ENCODE measurements around the gene EIF2A. TPM values are rescaled to one million over a fixed set of nuclear protein-coding genes. Genes with fewer than 3 reads are reported as not detected.

The EIF2A gene
- total RNA-seq, 2 experiments from 2014 or later, result 68.3 to 91.2 TPM

- H3K36me3 Mint-ChIP-seq (ENCODE audit: low read depth), result peaks cover 49% of the 10 kb centered on the region
- H3K4me1 Mint-ChIP-seq, result peaks cover 59% of the 10 kb centered on the region
- POLR2A ChIA-PET, result interaction anchor here (1.0 to 1.3 kb wide), 2 partner anchors 57 to 138 kb away, joined by 4 to 5 read pairs; partner anchors contain the start of gene SELENOT
- no peaks in the 10 kb centered on the region for H3K9me3 Mint-ChIP-seq
- no peaks in the 10 kb centered on the region for H3K27me3 Mint-ChIP-seq
- H3K27ac Mint-ChIP-seq, result peak overlapping the region; percentile 95
- CTCF ChIA-PET, result interaction anchor here (0.6 to 1.3 kb wide), 4 partner anchors 9 to 227 kb away, joined by 3 to 4 read pairs (median 4); partner anchors contain the start of gene SIAH2
- peak; percentile 51 for DNase-seq
- peak overlapping the region; percentile 90 for H3K4me3 Mint-ChIP-seq
Observed at GRCh38 chr3:150545419-150546225, 965 bp upstream of the EIF2A start.

GRCh38 chr3:150547045-150547741 lies 606 bp downstream of the EIF2A start:
- Mint-ChIP-seq H3K9me3 (no peaks in the 10 kb centered on the region), H3K27me3 (no peaks in the 10 kb centered on the region), H3K4me3 (peak overlapping the region; percentile 90), H3K4me1 (peaks cover 55% of the 10 kb centered on the region), H3K36me3 (ENCODE audit: low read depth) (peaks cover 43% of the 10 kb centered on the region), H3K27ac (peak overlapping the region; percentile 95)
- no peak for DNase-seq
- ChIA-PET POLR2A (interaction anchor here (1.3 kb wide), 1 partner anchor 56 kb away, joined by 5 read pairs; the partner anchor contains the start of gene SELENOT), CTCF (interaction anchor here (0.6 to 1.3 kb wide), 5 partner anchors 10 to 113 kb away, joined by 3 to 4 read pairs (median 4); no protein-coding TSS in a partner anchor)

GRCh38 chr3:150555859-150556436 lies 9.4 kb downstream of the EIF2A start:
- CTCF ChIA-PET, result no interaction called here

GRCh38 chr3:150556792-150557191 lies 10.2 kb downstream of the EIF2A start:
- H3K27me3 Mint-ChIP-seq, result no peaks in the 10 kb centered on the region
- CTCF ChIA-PET, result no interaction called here
- no peak overlapping the region for H3K4me3 Mint-ChIP-seq
- peaks cover 48% of the 10 kb centered on the region for H3K36me3 Mint-ChIP-seq (ENCODE audit: low read depth)
- H3K4me1 Mint-ChIP-seq, result peaks cover 22% of the 10 kb centered on the region
- POLR2A ChIA-PET, result no interaction called here
- no peak for DNase-seq
- no peaks in the 10 kb centered on the region for H3K9me3 Mint-ChIP-seq
- H3K27ac Mint-ChIP-seq, result no peak overlapping the region

More at GRCh38 chr3:150555859-150556436, 9.4 kb downstream of the EIF2A start:
- peaks cover 24% of the 10 kb centered on the region for H3K4me1 Mint-ChIP-seq
- no peak overlapping the region for H3K27ac Mint-ChIP-seq
- no peak for DNase-seq
- POLR2A ChIA-PET, result no interaction called here
- H3K27me3 Mint-ChIP-seq, result no peaks in the 10 kb centered on the region
- H3K36me3 Mint-ChIP-seq (ENCODE audit: low read depth), result peaks cover 48% of the 10 kb centered on the region
- H3K9me3 Mint-ChIP-seq, result no peaks in the 10 kb centered on the region
- H3K4me3 Mint-ChIP-seq, result no peak overlapping the region

GRCh38 chr3:150557725-150558124 lies 11.1 kb downstream of the EIF2A start:
- Mint-ChIP-seq H3K4me1 (peaks cover 18% of the 10 kb centered on the region), H3K9me3 (no peaks in the 10 kb centered on the region), H3K27ac (no peak overlapping the region), H3K27me3 (no peaks in the 10 kb centered on the region), H3K36me3 (ENCODE audit: low read depth) (peaks cover 46% of the 10 kb centered on the region), H3K4me3 (no peak overlapping the region)
- DNase-seq, result no peak
- ChIA-PET POLR2A (no interaction called here), CTCF (no interaction called here)

GRCh38 chr3:150564243-150564642 lies 17.7 kb downstream of the EIF2A start:
- peaks cover 38% of the 10 kb centered on the region for H3K36me3 Mint-ChIP-seq (ENCODE audit: low read depth)
- DNase-seq, result no peak
- no peaks in the 10 kb centered on the region for H3K27me3 Mint-ChIP-seq
- POLR2A ChIA-PET, result no interaction called here
- H3K9me3 Mint-ChIP-seq, result no peaks in the 10 kb centered on the region
- H3K4me1 Mint-ChIP-seq, result peaks cover 1% of the 10 kb centered on the region
- CTCF ChIA-PET, result interaction anchor here (1.3 to 1.4 kb wide), 2 partner anchors 9 to 176 kb away, joined by 3 read pairs; no protein-coding TSS in a partner anchor
- H3K27ac Mint-ChIP-seq, result no peak overlapping the region
- no peak overlapping the region for H3K4me3 Mint-ChIP-seq

- H3K27me3 Mint-ChIP-seq, result no peaks in the 10 kb centered on the region
- DNase-seq, result no peak
- no peaks in the 10 kb centered on the region for H3K9me3 Mint-ChIP-seq
- H3K36me3 Mint-ChIP-seq (ENCODE audit: low read depth), result peaks cover 44% of the 10 kb centered on the region
- H3K27ac Mint-ChIP-seq, result no peak overlapping the region
- H3K4me1 Mint-ChIP-seq, result no peaks in the 10 kb centered on the region
- H3K4me3 Mint-ChIP-seq, result no peak overlapping the region
- POLR2A ChIA-PET, result no interaction called here
- CTCF ChIA-PET, result no interaction called here
Observed at GRCh38 chr3:150567328-150567727, 20.7 kb downstream of the EIF2A start.

GRCh38 chr3:150577855-150578254 lies 31.3 kb downstream of the EIF2A start:
- Mint-ChIP-seq H3K27ac (no peak overlapping the region), H3K9me3 (no peaks in the 10 kb centered on the region), H3K36me3 (ENCODE audit: low read depth) (peaks cover 54% of the 10 kb centered on the region), H3K4me1 (peaks cover 22% of the 10 kb centered on the region), H3K4me3 (no peak overlapping the region), H3K27me3 (no peaks in the 10 kb centered on the region)
- POLR2A ChIA-PET, result no interaction called here
- no peak for DNase-seq
- CTCF ChIA-PET, result interaction anchor here (0.7 to 1.2 kb wide), 2 partner anchors 21 to 30 kb away, joined by 3 read pairs; no protein-coding TSS in a partner anchor

- ChIA-PET CTCF (no interaction called here), POLR2A (no interaction called here)
- Mint-ChIP-seq H3K27ac (no peak overlapping the region), H3K4me1 (peaks cover 21% of the 10 kb centered on the region), H3K9me3 (no peaks in the 10 kb centered on the region), H3K36me3 (ENCODE audit: low read depth) (peaks cover 67% of the 10 kb centered on the region), H3K4me3 (no peak overlapping the region), H3K27me3 (no peaks in the 10 kb centered on the region)
- no peak for DNase-seq
Observed at GRCh38 chr3:150581174-150581573, 34.6 kb downstream of the EIF2A start.

GRCh38 chr3:150582620-150583019 lies 36.0 kb downstream of the EIF2A start:
- Mint-ChIP-seq H3K36me3 (ENCODE audit: low read depth) (peaks cover 59% of the 10 kb centered on the region), H3K9me3 (no peaks in the 10 kb centered on the region), H3K27ac (peak overlapping the region; percentile 60), H3K27me3 (no peaks in the 10 kb centered on the region), H3K4me3 (no peak overlapping the region), H3K4me1 (peaks cover 18% of the 10 kb centered on the region)
- DNase-seq, result no peak
- ChIA-PET CTCF (interaction anchor here (0.6 to 1.5 kb wide), 3 partner anchors 13 to 113 kb away, joined by 3 read pairs; no protein-coding TSS in a partner anchor), POLR2A (no interaction called here)

GRCh38 chr3:150583028-150583427 lies 36.4 kb downstream of the EIF2A start:
- Mint-ChIP-seq H3K36me3 (ENCODE audit: low read depth) (peaks cover 55% of the 10 kb centered on the region), H3K27ac (peak overlapping the region; percentile 60), H3K4me3 (no peak overlapping the region), H3K9me3 (no peaks in the 10 kb centered on the region), H3K27me3 (no peaks in the 10 kb centered on the region), H3K4me1 (peaks cover 15% of the 10 kb centered on the region)
- no peak for DNase-seq
- CTCF ChIA-PET, result interaction anchor here (0.6 to 1.5 kb wide), 3 partner anchors 13 to 112 kb away, joined by 3 read pairs; no protein-coding TSS in a partner anchor
- POLR2A ChIA-PET, result interaction anchor here (0.6 kb wide), 1 partner anchor 175 kb away, joined by 5 read pairs; no protein-coding TSS in a partner anchor

- CTCF ChIA-PET, result interaction anchor here (2.4 kb wide), 1 partner anchor 15 kb away, joined by 6 read pairs; the partner anchor contains the start of gene SELENOT
- Mint-ChIP-seq H3K4me3 (no peak overlapping the region), H3K27ac (peak overlapping the region; percentile 60), H3K9me3 (no peaks in the 10 kb centered on the region), H3K27me3 (no peaks in the 10 kb centered on the region), H3K4me1 (peaks cover 14% of the 10 kb centered on the region), H3K36me3 (ENCODE audit: low read depth) (peaks cover 31% of the 10 kb centered on the region)
- DNase-seq, result no peak
- POLR2A ChIA-PET, result interaction anchor here (0.7 kb wide), 1 partner anchor 150 kb away, joined by 3 read pairs; no protein-coding TSS in a partner anchor
Observed at GRCh38 chr3:150588027-150588830, 41.6 kb downstream of the EIF2A start.

Measured in activated CD4-positive, alpha-beta T cell treated with anti-CD3 and anti-CD28 coated beads, Interleukin-2, amount 10 ng/mL, durations not matched to agents 7 days and 5 days (primary cell).